GM21737 (cell line): ENCODE results near the gene GIT1.
"Not testable (repeated sequence)": the region's sequence is repeated elsewhere in the genome, so short reads cannot be mapped to it uniquely, and the experiment has no call there.

ENCODE experiments used
- ATAC-seq: cut with Tn5 transposase; IDR thresholded peaks from one replicate; pipeline ENCODE4 v1.9.1; 2021; ENCODE audit warnings: mild to moderate bottlenecking, moderate library complexity; ENCODE audit not compliant: unreplicated experiment

The GIT1 gene

GRCh38 chr17:29568331-29569244, 20.9 kb downstream of the GIT1 start, which contains the start of gene TP53I13:
Gene TP53I13, plus strand, starts transcription at chr17:29568701. Its CDS starts 58 bp downstream, at chr17:29568759.
- peak; percentile 39 for ATAC-seq

DNA sequence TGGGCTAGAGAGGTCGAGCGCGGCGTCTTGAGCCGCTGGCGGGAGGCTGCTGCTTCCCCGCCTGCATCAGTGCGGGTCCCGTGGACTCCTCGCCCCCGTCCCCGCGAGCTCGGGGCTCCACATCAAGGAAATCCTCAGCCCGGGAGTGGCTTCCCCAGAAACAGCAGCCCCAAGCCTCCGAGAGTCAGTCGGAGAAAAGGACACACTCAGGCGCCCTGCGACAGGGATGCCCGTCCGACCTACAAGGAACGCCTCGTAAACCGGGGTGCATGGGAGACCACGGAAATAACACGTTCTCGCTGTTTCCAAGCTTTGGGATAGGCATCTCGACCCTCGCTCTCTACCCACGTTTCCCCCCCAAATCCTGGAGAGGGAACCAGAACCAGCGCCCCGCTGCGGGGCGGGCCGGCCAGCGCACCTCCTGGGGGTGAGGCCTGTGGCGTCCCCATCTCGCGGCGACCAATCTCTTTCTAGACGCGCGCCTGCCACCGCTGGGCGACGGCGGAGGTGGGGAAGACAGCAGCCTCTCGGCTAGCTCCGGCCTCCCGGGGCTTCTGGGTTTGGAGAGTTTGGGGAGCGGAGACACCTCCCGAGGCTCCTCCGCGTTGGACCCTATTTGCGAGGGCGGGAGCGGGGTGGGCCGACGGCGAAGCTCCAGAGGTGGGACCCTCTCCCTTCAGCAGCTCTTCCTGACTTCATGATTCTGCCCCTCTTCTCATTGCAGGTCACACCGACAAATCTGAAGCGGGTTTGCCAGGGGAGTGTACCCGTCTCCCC, 21.7 kb downstream of the GIT1 start:
- peak; percentile 40 for ATAC-seq

DNA sequence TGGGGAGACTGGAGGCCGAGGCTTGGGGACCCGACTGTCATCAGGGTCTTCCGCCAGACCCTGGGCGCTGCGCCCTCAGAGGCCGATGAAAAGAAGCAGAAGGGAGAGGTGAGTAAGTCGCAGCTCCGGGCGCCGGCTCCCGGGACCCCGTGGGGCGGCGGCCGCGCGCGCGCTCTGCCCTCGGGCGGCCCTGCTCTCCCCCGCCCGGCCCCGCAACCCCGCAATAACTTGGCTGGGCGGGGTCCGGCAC, 22.2 kb downstream of the GIT1 start:
- ATAC-seq = peak; percentile 7

- peak; percentile 27 for ATAC-seq
These were observed 22.8 kb downstream of the GIT1 start, which contains the start of gene ABHD15 for GRCh38 chr17:29566473-29567303. Gene ABHD15, minus strand, starts transcription at chr17:29567037. Its CDS starts 71 bp downstream, at chr17:29566966.

GRCh38 chr17:29565643-29566472, 23.6 kb downstream of the GIT1 start:
- ATAC-seq = peak; percentile 9

DNA sequence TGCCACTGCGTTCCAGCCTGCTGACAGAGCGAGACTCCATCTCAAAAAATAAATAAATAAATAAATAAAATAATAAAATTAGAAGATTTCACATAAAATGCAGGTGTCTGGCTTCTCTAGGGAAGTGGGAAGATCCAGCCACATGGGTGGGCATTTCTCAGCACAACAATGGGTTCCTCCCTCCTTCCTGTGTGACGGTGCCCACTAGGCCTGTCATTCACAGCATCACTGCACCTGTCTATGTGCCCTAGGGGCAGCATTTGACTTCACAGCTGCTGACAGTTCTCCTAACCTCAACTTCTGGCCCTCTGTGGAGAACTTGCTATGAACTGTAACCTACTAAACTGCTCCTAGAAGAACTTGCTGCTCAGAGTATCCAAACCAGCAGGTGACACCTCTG, 25.6 kb downstream of the GIT1 start:
- ATAC-seq = no peak

GRCh38 chr17:29562615-29563014, 26.8 kb downstream of the GIT1 start:
- ATAC-seq = no peak

DNA sequence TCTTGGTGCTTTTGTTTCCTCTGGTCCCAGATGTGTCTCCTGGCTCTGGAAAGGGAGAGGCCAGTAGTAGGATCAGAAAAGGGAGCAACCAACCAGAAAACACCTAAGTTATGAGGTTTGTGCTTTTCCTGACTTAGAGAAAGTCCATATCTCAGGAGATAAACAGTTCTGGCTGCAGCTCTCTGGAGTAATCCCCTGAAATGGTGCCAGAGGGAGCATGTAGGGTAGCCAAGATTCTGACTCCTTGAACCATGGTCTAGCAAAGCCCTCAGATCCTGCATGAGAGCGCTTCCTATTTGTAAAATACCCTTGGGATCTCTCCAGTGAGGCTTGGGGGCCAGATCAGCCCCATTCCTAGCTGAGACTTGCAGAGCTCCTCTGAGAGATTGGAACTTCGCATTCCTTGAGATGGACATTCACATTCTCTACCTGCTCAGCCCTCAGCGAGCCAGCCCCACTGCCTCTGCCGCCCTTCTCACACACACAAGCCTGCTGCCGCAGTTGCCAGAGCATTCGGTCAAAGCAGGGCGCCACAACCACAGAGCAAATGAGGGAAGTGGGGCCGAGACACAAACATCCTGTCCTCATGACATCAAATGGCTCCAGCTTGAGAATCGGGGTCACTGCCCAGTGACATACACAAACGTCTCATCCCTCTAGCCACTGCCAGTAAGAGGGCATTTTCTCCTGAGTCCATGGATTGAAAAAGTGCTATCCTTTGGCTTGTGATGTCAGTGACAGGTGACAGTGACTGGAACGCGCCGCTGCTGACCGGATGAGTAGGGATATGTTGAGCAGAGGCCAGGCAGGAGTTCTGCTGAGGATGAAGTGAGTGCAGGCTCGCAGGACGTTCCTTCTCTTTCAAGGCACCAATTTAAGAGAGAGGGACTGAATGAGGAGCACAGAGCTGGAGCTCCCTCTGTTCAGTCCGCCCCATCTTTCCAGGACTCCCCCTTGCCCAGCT, 27.6 kb downstream of the GIT1 start:
- ATAC-seq = no peak

GRCh38 chr17:29560316-29560715, 29.1 kb downstream of the GIT1 start:
- ATAC-seq = no peak

GRCh38 chr17:29559640-29560039, 29.8 kb downstream of the GIT1 start:
- no peak for ATAC-seq

GRCh38 chr17:29558139-29558538, 31.3 kb downstream of the GIT1 start:
- ATAC-seq = not testable (repeated sequence)

GRCh38 chr17:29557739-29558116, 31.7 kb downstream of the GIT1 start:
- ATAC-seq = no peak

GRCh38 chr17:29557085-29557738, 32.2 kb downstream of the GIT1 start:
- no peak for ATAC-seq

GRCh38 chr17:29555840-29556239, 33.6 kb downstream of the GIT1 start:
- no peak for ATAC-seq

GRCh38 chr17:29549177-29549923, 40.1 kb downstream of the GIT1 start:
- no peak for ATAC-seq

DNA sequence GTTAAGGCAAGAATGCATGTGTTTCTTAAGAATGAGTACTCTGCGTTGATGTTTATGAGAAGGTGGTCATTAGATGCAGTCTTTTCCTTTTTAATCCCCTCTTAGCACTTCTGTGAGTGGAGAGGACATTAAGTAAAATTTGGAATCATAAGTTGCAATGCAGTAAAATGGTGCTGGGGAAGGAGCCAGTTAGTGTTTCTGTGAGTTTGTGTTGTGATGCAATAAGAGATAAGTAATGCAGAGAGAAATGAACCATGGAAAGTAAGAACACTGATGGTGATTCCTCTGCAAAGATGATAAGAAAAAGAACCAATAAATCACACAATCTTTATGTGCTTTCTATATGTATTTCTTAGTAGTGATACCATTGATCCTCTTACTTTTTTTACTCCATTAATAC, 42.6 kb downstream of the GIT1 start:
- ATAC-seq = no peak

GRCh38 chr17:29546085-29546484, 43.4 kb downstream of the GIT1 start:
- no peak for ATAC-seq

DNA sequence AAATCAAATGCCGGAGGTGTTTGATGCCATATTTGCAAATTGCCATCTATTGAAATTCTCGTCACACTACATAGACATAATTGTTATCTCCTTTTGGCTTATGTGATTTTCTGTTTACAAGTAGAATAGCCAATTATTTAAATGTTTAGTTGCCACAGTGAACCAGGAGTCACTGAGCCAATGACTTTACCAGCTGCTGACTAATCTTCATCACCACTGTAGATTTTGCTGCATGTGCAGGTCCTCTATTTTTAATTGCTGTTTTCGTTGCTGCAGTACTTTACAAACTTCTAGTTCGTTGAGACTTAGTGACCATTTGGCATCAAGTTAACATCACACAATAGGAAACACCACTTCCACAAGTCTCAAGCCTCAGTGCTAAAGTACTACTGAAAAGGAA, 45.4 kb downstream of the GIT1 start:
- ATAC-seq = no peak
